Stimulated activated CD4-positive, alpha-beta T cell treated with anti-CD3 and anti-CD28 coated beads, TNF-alpha, amount 100 ng/mL, for 4 hours (primary cell): Measurements from ENCODE around the gene NPAP1.
"Not testable (repeated sequence)": the region's sequence is repeated elsewhere in the genome, so short reads cannot be mapped to it uniquely, and the experiment has no call there.

Source experiments
- DNase-seq, 3 experiments: peaks; one replicate each; pipeline ENCODE4 v3.0.0-alpha.2; 2020; ENCODE audit warnings: low read depth in 3 of 3

The NPAP1 gene, protein sequence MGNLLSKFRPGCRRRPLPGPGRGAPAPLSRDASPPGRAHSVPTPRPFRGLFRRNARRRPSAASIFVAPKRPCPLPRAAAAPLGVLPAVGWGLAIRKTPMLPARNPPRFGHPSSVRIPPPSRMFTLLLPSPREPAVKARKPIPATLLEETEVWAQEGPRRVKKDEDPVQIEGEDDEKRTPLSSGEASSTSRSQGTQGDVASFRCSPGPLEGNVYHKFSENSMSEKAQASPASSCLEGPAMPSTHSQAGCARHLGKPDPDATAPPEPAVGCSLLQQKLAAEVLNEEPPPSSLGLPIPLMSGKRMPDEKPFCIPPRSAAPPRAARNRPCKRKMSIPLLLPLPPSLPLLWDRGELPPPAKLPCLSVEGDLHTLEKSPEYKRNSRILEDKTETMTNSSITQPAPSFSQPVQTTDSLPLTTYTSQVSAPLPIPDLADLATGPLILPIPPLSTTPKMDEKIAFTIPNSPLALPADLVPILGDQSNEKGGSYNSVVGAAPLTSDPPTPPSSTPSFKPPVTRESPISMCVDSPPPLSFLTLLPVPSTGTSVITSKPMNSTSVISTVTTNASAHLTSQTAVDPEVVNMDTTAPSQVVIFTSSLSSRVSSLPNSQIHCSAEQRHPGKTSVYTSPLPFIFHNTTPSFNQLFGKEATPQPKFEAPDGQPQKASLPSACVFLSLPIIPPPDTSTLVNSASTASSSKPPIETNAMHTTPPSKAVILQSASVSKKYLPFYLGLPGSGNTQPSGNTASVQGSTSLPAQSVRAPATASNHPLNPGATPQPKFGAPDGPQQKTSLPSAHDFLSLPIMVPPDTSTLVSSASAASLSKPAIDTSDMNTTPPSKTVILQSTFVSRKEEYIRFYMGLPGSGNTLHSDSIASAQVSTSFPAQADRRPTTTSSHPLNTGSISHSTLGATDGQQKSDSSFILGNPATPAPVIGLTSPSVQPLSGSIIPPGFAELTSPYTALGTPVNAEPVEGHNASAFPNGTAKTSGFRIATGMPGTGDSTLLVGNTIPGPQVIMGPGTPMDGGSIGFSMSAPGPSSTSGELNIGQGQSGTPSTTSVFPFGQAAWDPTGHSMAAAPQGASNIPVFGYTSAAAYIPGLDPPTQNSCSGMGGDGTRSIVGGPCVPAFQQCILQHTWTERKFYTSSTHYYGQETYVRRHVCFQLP

DNA sequence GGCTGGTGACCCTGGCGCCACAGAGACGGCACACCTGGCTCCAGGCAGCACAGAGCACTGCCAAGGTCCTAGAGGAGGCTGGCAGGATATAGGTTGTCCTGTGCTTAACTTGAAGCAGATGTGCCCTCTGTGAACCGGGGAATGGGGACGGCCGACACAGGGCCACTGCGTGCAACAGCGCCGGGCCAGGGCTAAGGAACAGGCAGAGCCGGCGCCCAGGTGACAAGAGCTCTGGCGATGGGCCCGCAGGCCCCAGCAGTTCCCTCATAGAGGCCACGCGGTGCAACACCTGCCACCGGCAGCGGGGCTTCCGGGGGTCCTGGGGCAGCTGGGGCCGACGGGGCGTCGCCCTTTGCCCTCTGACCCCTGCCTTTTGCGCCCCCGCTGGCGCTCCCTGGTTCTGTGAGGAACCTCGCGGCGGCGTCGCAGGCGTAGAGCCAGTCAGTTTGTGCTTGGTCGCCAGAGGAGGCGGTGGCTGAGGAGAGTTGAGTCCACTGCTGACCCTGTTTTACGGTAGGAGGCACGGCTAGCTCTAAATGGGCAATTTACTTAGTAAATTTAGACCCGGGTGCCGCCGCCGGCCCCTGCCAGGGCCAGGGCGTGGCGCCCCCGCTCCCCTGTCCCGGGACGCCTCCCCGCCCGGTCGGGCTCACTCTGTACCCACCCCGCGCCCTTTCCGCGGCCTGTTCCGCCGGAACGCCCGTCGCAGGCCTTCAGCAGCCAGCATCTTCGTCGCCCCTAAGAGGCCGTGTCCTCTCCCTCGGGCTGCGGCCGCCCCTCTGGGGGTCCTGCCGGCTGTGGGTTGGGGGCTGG is at the start of gene NPAP1:
Gene NPAP1 (plus strand): TSS at position 444 of the 813 bp plus-strand sequence. CDS start 93 bp downstream, at position 537.
- DNase-seq, result no peak

- DNase-seq, result no peak
Observed at GRCh38 chr15:24627443-24627842, 48.1 kb upstream of the NPAP1 start.

- DNase-seq, result no peak
Observed at GRCh38 chr15:24633082-24633481, 42.5 kb upstream of the NPAP1 start.

DNA sequence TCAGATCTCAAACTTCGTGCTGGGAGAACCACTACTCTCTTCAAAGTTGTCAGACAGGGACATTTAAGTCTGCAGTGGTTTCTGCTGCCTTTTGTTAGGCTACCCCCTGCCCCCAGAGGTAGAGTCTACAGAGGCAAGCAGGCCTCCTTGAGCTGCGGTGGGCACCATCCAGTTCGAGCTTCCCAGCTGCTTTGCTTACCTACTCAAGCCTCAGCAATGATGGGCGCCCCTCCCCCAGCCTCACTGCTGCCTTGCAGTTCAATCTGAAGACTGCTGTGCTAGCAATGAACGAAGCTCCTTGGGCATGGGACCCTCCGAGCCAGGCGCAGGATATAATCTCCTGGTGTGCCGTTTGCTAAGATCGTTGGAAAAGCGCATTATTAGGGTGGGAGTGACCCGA is 36.2 kb upstream of the NPAP1 start:
- not testable (repeated sequence) for DNase-seq

DNA sequence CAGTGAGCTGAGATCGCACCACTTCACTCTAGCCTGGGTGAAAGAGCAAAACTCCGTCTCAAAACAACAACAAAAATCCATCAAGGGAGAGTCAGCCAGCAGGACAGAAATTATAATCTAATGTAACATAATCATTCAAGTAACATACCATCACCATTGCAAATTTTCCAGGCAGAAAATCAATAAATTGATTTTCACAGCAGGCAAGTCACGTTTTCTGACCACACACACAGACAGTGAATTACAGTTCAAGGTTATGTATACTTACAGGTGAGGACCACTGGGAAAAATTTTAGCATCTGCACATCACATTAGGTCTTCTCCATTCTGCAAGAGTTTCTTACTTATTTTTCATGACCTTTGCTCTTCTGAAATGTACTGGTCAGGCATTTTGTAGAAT is 29.9 kb upstream of the NPAP1 start:
- no peak for DNase-seq

DNA sequence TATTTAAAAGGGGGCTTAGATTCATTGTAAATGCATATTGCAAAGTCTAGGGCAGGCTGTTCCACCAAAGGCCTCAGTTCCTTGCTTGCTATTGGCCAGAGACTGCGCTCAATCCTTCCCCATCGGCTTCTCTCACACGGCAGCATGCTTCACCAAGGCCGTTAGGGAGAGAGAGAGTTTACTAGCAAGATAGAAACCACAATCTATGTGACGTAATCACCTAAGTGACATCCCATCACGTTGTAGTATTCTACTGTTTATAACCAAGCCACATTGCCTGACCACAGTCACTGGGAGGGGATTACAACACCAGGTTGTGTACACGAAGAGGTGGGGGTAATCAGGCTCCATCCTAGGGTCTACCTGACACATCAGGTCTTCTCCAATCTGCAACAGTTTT is 16.0 kb upstream of the NPAP1 start:
- DNase-seq, result no peak

DNA sequence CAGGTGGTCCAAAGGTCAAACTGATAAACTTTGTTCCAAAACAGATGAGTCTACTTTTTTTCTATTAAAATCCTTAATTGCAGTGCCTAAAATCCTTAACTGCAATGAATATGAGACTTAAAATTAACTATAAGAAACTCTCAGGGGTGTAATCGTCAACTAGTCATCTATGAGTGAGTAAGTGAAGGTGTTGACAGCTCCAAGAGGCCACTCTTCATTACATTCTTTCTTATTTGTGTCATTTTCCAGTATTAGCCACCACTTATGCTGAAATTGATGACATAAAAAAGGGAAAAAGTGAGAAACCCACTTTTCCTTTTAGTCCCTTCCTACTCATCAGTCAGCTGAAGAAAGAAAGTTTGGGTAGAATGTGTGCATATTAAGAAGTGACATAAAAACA is 12.6 kb upstream of the NPAP1 start:
- DNase-seq, result no peak

DNA sequence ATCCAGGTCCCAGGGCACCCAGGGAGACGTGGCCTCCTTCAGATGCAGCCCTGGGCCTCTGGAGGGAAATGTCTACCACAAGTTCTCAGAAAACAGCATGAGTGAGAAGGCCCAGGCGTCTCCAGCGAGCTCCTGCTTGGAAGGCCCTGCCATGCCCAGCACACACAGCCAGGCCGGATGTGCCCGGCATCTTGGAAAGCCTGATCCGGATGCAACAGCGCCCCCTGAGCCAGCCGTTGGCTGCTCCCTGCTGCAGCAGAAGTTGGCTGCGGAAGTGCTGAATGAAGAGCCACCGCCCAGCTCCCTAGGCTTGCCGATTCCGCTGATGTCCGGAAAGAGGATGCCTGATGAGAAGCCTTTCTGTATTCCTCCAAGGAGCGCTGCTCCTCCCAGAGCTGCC is 856 bp downstream of the NPAP1 start:
- no peak for DNase-seq

DNA sequence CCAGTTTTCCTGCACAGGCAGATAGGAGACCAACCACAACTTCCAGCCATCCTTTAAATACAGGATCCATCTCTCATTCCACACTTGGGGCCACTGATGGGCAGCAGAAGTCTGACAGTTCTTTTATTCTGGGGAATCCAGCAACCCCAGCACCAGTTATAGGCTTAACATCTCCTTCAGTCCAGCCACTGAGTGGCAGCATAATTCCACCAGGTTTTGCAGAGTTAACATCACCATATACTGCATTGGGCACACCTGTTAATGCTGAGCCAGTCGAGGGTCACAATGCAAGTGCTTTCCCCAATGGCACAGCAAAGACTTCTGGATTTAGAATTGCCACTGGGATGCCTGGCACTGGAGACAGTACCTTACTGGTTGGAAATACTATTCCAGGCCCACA is 2.9 kb downstream of the NPAP1 start:
- no peak for DNase-seq

GRCh38 chr15:24682002-24682401 is 6.4 kb downstream of the NPAP1 start:
- DNase-seq, result no peak

DNA sequence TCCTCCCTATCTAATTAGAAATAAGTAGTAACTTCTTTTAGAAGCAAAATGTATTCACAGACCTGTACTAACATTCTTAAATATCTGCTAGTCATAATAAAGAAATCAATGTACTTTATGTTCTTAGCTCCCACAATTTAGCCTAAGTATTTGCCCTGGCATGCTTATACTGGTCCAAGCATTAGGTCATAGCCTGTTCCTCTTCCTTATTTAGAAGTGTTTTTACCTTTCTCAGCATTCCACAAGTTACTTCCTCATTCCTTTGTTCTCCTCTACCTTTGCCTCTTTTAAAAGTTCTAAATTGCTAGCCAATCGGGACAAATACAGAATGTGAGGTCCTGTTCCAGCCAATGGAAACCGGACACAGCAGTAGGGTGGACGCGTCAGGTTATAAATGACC is 7.3 kb downstream of the NPAP1 start:
- not testable (repeated sequence) for DNase-seq

DNA sequence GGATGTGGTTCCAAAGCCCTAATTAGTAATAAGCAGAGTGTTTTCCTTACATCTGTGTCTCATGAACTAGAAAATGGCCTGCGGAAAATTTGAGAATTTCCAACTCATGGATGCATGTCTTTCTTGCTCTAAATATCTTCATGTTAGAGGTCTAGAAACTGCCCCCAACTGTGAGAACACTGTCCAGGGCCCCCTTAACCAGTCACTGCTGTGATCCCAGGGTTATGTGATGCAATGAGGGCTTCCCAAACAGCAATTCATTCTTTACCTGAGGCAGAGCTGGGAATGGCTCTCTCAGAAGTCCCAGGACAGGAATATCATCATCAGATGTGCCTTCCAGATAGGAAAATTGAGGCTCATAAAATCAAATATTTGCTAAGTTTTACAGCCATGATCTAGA is 8.2 kb downstream of the NPAP1 start:
- DNase-seq, result no peak

GRCh38 chr15:24684313-24684712 is 8.7 kb downstream of the NPAP1 start:
- no peak for DNase-seq

DNA sequence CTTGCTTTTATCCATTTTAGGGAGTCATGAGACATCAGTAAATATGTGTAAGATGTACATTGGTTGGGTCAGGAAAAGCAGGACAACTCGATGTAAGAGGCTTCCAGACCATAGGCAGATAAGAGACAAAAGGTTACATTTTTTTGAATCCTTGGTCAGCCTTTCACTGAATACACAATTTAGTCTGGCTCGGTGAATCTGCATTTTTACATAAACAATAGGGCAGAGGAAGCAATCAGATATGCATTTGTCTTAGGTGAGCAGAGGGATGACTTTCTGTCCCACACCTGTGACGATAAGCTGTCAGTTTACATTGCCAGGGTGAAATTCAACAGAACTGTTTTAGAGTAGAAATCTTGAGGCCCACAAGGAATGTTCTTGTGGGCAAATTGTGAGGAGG is 20.6 kb downstream of the NPAP1 start:
- no peak for DNase-seq

DNA sequence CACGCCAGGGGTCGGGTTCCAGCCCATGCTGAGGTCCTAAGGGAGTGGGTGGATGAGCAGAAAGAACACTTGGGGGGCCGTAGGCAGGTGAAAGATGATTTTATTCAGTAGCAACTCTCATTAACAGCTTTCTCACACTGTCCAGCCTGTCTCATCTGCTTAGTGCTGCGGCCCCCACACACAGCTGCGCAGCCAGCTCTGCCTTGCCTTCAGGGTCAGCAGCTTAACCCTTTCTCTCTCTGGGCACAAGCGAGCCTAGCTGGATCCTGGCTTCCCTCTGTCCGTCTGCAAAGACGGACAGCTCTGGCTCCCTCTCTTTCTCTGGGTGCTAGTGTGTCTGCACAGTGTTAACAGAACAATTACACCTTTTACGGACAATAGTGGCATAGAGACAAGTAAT is 21.3 kb downstream of the NPAP1 start:
- no peak for DNase-seq

DNA sequence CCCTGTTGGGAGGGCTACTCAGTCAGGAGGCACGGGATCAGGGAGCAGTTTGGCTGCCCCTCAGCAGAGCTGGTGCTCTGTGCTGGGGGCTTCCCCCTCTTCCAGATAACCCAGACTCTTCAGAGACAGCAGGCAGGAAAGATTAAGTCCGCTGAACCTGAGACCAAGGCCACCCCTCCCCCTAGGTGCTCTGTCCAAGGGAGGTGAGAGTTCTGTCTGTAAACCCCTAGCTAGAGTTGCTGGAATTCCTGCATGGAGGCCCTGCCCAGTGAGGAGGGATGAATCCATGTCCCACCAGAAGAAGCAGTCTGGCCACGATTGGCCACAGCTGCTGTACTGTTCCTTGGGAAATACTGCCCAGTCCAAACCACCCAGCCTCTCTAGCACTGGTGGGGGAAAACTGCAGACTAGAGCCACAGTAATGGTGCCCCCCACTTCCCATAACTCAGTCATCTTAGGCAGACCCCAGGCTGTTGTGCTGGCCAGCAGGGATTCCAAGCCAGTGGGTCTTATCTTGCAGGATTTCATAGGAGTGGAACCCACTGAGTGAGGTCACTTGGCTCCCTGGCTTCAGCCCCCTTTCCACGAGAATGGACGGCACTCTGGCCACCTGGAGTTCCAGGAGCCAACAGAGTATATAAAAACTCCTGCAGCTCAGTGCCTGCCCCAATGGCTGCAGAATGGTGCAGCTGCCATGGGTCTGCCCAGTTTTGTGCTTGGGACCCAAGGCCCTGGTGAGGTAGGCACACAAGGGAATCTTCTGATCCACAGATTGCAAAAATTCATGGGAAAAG is 42.9 kb downstream of the NPAP1 start:
- no peak for DNase-seq

DNA sequence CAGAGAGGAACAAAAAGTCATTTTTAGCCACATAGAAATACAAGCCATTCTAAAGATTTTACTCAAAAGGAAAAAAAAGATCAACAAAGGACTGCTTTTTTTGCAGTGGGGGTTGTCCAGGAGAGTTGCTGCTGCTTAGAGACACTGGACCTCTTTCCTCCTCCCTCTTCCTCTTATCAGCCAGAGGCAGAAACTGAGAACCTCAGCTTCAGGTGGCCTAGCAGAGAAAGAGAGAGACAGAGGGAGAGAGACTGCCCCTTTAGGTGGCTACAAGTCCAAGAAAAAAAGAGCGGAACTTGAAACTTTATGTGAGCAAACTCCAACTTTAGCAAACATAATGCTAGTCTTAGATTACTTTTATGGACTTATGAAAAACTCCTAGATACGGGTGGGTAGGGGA is 54.2 kb downstream of the NPAP1 start:
- DNase-seq, result no peak
